Choroid plexus epithelial cell (primary cell): ENCODE results near the gene COL5A2.

Experiments
- DNase-seq: peaks from one replicate; pipeline ENCODE4 v3.0.0-alpha.2; 2010; ENCODE audit warnings: low read depth
- H3K4me3 ChIP-seq: 2 replicates; pipeline ENCODE4 v1.5.1; 2011; ENCODE audit warnings: low read depth, mild to moderate bottlenecking, control low read depth, low read length, moderate library complexity
- TF ChIP-seq, protein P1 (sequence below): conservative IDR thresholded peaks from 2 replicates; pipeline ENCODE4 v1.5.1; 2011; ENCODE audit warnings: low read depth, mild to moderate bottlenecking, control low read depth, inconsistent platforms, low read length, moderate library complexity

Gene COL5A2

GRCh38 chr2:189143925-189144324 is 35.6 kb downstream of the COL5A2 start:
- TF ChIP-seq, protein P1, sequence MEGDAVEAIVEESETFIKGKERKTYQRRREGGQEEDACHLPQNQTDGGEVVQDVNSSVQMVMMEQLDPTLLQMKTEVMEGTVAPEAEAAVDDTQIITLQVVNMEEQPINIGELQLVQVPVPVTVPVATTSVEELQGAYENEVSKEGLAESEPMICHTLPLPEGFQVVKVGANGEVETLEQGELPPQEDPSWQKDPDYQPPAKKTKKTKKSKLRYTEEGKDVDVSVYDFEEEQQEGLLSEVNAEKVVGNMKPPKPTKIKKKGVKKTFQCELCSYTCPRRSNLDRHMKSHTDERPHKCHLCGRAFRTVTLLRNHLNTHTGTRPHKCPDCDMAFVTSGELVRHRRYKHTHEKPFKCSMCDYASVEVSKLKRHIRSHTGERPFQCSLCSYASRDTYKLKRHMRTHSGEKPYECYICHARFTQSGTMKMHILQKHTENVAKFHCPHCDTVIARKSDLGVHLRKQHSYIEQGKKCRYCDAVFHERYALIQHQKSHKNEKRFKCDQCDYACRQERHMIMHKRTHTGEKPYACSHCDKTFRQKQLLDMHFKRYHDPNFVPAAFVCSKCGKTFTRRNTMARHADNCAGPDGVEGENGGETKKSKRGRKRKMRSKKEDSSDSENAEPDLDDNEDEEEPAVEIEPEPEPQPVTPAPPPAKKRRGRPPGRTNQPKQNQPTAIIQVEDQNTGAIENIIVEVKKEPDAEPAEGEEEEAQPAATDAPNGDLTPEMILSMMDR, result no peak
- peak; percentile 91 for DNase-seq
- H3K4me3 ChIP-seq, result no peak overlapping the region

- DNase-seq, result peak; percentile 52
- TF ChIP-seq, protein P1, result peak; percentile 62
- H3K4me3 ChIP-seq, result no peak overlapping the region
Measured at GRCh38 chr2:189142893-189143759, 36.4 kb downstream of the COL5A2 start.

DNA sequence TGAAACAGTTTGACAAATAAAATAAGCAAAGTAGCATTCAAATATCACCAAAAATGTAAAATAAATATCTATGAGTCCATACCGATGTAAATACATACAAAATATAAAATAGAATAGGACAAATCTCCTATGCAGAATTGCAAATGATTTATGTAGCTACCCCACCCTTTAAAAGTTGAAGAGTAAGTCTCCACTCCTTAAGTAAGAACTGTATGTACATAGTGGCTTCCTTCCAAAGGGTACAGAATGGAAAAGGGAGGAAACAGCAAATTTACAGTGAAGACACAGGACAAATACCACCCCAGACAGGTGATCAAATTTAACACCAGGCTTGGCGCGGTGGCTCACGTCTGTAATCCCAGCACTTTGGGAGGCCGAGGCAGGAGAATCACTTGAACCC is 40.8 kb downstream of the COL5A2 start:
- H3K4me3 ChIP-seq, result no peak overlapping the region
- no peak for DNase-seq
- TF ChIP-seq, protein P1, result no peak

DNA sequence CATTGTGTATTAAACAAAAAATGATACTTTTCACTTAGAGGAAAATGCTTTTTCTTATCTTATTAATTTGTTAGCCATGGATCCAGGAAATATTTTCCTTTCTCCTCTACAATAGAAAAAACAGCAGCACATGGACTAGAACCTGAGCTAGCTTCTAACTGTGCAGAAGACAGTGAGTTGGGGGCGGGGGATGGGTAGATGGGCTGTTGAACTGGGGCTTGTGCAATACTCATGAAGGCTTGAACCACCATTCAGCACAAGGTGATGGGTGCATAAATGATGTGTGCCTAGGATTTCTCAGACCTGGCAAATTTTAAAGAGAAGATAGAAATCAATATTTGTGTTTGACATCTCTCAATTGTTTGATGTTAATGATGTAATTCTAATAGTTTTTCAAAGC is 42.0 kb downstream of the COL5A2 start:
- TF ChIP-seq, protein P1, result no peak
- no peak for DNase-seq
- H3K4me3 ChIP-seq, result no peak overlapping the region

DNA sequence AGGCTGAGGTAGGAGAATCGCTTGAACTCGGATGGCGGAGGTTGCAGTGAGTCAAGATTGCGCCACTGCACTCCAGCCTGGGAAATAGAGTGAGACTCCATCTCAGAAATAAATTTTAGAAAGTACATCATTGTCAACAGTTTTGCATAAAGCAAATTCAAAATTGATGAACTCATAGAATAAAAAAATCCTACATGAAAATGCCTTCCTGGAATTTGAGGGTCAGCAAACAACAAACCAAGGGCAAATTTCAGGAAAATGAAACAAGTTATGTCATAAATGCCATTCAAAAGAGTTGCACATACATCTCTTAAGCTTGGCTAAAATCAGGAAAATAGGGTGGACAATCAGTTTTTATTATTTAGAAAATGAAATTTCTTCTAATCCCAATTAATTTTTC is 45.1 kb downstream of the COL5A2 start:
- TF ChIP-seq, protein P1, result no peak
- peak; percentile 54 for DNase-seq
- no peak overlapping the region for H3K4me3 ChIP-seq

- TF ChIP-seq, protein P1, result no peak
- DNase-seq, result no peak
- H3K4me3 ChIP-seq, result no peak overlapping the region
Measured at GRCh38 chr2:189131991-189132390, 47.6 kb downstream of the COL5A2 start.

- TF ChIP-seq, protein P1, result no peak
- peak; percentile 92 for DNase-seq
- H3K4me3 ChIP-seq, result no peak overlapping the region
Measured at GRCh38 chr2:189129971-189130370, 49.6 kb downstream of the COL5A2 start.
